HG03025 (cell line): ENCODE data around the gene PLA2G2F.

Experiments used
- ATAC-seq: cut with Tn5 transposase; IDR thresholded peaks from one replicate; pipeline ENCODE4 v1.9.1; 2021; ENCODE audit warnings: mild to moderate bottlenecking, moderate library complexity; ENCODE audit not compliant: unreplicated experiment, low FRiP score

PLA2G2F gene

GRCh38 chr1:20166051-20166450 lies 26.9 kb downstream of the PLA2G2F start:
- ATAC-seq, result no peak

GRCh38 chr1:20167126-20167525 lies 28.0 kb downstream of the PLA2G2F start:
- no peak for ATAC-seq

- ATAC-seq, result no peak
Observed at GRCh38 chr1:20168564-20169491, 29.7 kb downstream of the PLA2G2F start.

GRCh38 chr1:20169932-20170331 lies 30.8 kb downstream of the PLA2G2F start:
- ATAC-seq, result no peak

GRCh38 chr1:20172033-20172590 lies 33.0 kb downstream of the PLA2G2F start:
- ATAC-seq, result no peak

- ATAC-seq, result no peak
Observed at GRCh38 chr1:20174937-20175666, 36.0 kb downstream of the PLA2G2F start.

- no peak for ATAC-seq
Observed at GRCh38 chr1:20178634-20179370, 39.7 kb downstream of the PLA2G2F start.

- ATAC-seq, result no peak
Observed at GRCh38 chr1:20179371-20180128, 40.4 kb downstream of the PLA2G2F start.

GRCh38 chr1:20180129-20180843 lies 41.2 kb downstream of the PLA2G2F start:
- ATAC-seq, result no peak

GRCh38 chr1:20180844-20181207 lies 41.7 kb downstream of the PLA2G2F start:
- ATAC-seq, result no peak

- ATAC-seq, result no peak
Observed at GRCh38 chr1:20182415-20182814, 43.3 kb downstream of the PLA2G2F start.

- no peak for ATAC-seq
Observed at GRCh38 chr1:20183035-20183434, 43.9 kb downstream of the PLA2G2F start.

- no peak for ATAC-seq
Observed at GRCh38 chr1:20183616-20184271, 44.6 kb downstream of the PLA2G2F start.

- ATAC-seq, result no peak
Observed at GRCh38 chr1:20184481-20184900, 45.4 kb downstream of the PLA2G2F start.

- no peak for ATAC-seq
Observed at GRCh38 chr1:20184997-20185833, 46.1 kb downstream of the PLA2G2F start.

- ATAC-seq, result no peak
Observed at GRCh38 chr1:20185834-20186782, 47.0 kb downstream of the PLA2G2F start, which contains the start of the genes PLA2G2C and UBXN10. Gene PLA2G2C, minus strand, starts transcription at chr1:20186518. Its CDS starts 9,155 bp downstream, at chr1:20177363. Gene UBXN10, plus strand, starts transcription at chr1:20186096. Its CDS starts 4,466 bp downstream, at chr1:20190562.
